ENCODE results near the gene TOR1AIP1.

GRCh38 chr1:179889589-179889988, 7.5 kb downstream of the TOR1AIP1 start:
- TF ChIP-seq POLR2A (IDR thresholded peaks at IDR 0.05) = no peak
- TF ChIP-seq, protein P1, sequence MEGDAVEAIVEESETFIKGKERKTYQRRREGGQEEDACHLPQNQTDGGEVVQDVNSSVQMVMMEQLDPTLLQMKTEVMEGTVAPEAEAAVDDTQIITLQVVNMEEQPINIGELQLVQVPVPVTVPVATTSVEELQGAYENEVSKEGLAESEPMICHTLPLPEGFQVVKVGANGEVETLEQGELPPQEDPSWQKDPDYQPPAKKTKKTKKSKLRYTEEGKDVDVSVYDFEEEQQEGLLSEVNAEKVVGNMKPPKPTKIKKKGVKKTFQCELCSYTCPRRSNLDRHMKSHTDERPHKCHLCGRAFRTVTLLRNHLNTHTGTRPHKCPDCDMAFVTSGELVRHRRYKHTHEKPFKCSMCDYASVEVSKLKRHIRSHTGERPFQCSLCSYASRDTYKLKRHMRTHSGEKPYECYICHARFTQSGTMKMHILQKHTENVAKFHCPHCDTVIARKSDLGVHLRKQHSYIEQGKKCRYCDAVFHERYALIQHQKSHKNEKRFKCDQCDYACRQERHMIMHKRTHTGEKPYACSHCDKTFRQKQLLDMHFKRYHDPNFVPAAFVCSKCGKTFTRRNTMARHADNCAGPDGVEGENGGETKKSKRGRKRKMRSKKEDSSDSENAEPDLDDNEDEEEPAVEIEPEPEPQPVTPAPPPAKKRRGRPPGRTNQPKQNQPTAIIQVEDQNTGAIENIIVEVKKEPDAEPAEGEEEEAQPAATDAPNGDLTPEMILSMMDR (IDR thresholded peaks at IDR 0.05) = no peak

Measured in lower leg skin (tissue), 3 donors.